Activated CD8-positive, alpha-beta T cell treated with anti-CD3 and anti-CD28 coated beads for 36 hours (primary cell): Measurements from ENCODE around the gene IFNA21. TPM values are rescaled to one million over a fixed set of nuclear protein-coding genes. Genes with fewer than 3 reads are reported as not detected.
A peak's percentile ranks its signal among the peaks of the same experiment; 100 is the strongest.

Experiments used
- ATAC-seq: fragments of 200-7000 bp; cut with Tn5 transposase; one replicate; pipeline ENCODE4 v1.10.0; 2021; ENCODE audit warnings: mild to moderate bottlenecking, moderate library complexity
- CTCF ChIA-PET: fragments of 350-600 bp; sonication (Branson Sonifier 250); formaldehyde crosslinking; loops from one replicate; lab custom pipeline; 2021; ENCODE audit warnings: antibody characterized with exemption; lab: Charles Lee
- POLR2A ChIA-PET: fragments of 350-600 bp; sonication (Branson Sonifier 250); formaldehyde crosslinking; loops from one replicate; lab custom pipeline; 2021; ENCODE audit warnings: antibody characterized with exemption; lab: Charles Lee
- DNase-seq: peaks from one replicate; pipeline ENCODE4 v3.0.0-alpha.2; 2020
- H3K27ac Mint-ChIP-seq: one replicate; pipeline ENCODE4 v1.8.0; 2021; ENCODE audit warnings: mild to moderate bottlenecking, mixed read lengths
- H3K27me3 Mint-ChIP-seq: one replicate; pipeline ENCODE4 v1.8.0; 2021; ENCODE audit warnings: mixed read lengths
- H3K36me3 Mint-ChIP-seq: one replicate; pipeline ENCODE4 v1.8.0; 2021; ENCODE audit warnings: low read depth, mixed read lengths
- H3K4me1 Mint-ChIP-seq: one replicate; pipeline ENCODE4 v1.8.0; 2021; ENCODE audit warnings: low read depth, mixed read lengths
- H3K4me3 Mint-ChIP-seq: one replicate; pipeline ENCODE4 v1.8.0; 2021; ENCODE audit warnings: mild to moderate bottlenecking, moderate library complexity, mixed read lengths
- H3K9me3 Mint-ChIP-seq: one replicate; pipeline ENCODE4 v1.8.0; 2021; ENCODE audit warnings: mixed read lengths
- intact Hi-C: fragments of 100-400 bp; cut with micrococcal nuclease; formaldehyde crosslinking; loops from one replicate; pipeline ENCODE4 v1.10.0; 2022
- total RNA-seq, 2 experiments: library from RNA; stranded (reverse); gene quantifications; one replicate each; pipeline ENCODE4 v1.2.3, GENCODE V29; 2021
- TF ChIP-seq, protein P1 (sequence below): fragments of 200-600 bp; IDR thresholded peaks from one replicate; pipeline ENCODE4 v1.8.0; 2022; ENCODE audit warnings: antibody characterized with exemption, mild to moderate bottlenecking

IFNA21 gene
- total RNA-seq, 2 experiments from 2014 or later = not detected

GRCh38 chr9:21155501-21155900, 11.0 kb downstream of the IFNA21 start:
- Mint-ChIP-seq H3K4me3 (no peak overlapping the region), H3K27ac (no peak overlapping the region), H3K4me1 (peaks cover 16% of the 10 kb centered on the region), H3K9me3 (no peaks in the 10 kb centered on the region), H3K36me3 (no peaks in the 10 kb centered on the region), H3K27me3 (no peaks in the 10 kb centered on the region)
- intact Hi-C loops = no loop called here
- DNase-seq (no peak), ATAC-seq (no peak)
- ChIA-PET POLR2A (no interaction called here), CTCF (interaction anchor here (1.1 to 1.9 kb wide), 2 partner anchors 40 to 174 kb away, joined by 3 to 10 read pairs; no protein-coding TSS in a partner anchor)
- TF ChIP-seq, protein P1, sequence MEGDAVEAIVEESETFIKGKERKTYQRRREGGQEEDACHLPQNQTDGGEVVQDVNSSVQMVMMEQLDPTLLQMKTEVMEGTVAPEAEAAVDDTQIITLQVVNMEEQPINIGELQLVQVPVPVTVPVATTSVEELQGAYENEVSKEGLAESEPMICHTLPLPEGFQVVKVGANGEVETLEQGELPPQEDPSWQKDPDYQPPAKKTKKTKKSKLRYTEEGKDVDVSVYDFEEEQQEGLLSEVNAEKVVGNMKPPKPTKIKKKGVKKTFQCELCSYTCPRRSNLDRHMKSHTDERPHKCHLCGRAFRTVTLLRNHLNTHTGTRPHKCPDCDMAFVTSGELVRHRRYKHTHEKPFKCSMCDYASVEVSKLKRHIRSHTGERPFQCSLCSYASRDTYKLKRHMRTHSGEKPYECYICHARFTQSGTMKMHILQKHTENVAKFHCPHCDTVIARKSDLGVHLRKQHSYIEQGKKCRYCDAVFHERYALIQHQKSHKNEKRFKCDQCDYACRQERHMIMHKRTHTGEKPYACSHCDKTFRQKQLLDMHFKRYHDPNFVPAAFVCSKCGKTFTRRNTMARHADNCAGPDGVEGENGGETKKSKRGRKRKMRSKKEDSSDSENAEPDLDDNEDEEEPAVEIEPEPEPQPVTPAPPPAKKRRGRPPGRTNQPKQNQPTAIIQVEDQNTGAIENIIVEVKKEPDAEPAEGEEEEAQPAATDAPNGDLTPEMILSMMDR = no peak

GRCh38 chr9:21154018-21154608, 12.3 kb downstream of the IFNA21 start:
- ATAC-seq (peak; percentile 67), DNase-seq (peak; percentile 15)
- H3K27me3 Mint-ChIP-seq = no peaks in the 10 kb centered on the region
- POLR2A ChIA-PET = no interaction called here
- intact Hi-C loops = no loop called here
- H3K9me3 Mint-ChIP-seq = peaks cover under 1% of the 10 kb centered on the region
- H3K27ac Mint-ChIP-seq = no peak overlapping the region
- H3K36me3 Mint-ChIP-seq = no peaks in the 10 kb centered on the region
- peaks cover 9% of the 10 kb centered on the region for H3K4me1 Mint-ChIP-seq
- TF ChIP-seq, protein P1 = peak; percentile 22
- H3K4me3 Mint-ChIP-seq = no peak overlapping the region
- CTCF ChIA-PET = interaction anchor here (0.8 to 1.9 kb wide), 6 partner anchors 14 to 166 kb away, joined by 3 to 7 read pairs (median 4); no protein-coding TSS in a partner anchor

DNA sequence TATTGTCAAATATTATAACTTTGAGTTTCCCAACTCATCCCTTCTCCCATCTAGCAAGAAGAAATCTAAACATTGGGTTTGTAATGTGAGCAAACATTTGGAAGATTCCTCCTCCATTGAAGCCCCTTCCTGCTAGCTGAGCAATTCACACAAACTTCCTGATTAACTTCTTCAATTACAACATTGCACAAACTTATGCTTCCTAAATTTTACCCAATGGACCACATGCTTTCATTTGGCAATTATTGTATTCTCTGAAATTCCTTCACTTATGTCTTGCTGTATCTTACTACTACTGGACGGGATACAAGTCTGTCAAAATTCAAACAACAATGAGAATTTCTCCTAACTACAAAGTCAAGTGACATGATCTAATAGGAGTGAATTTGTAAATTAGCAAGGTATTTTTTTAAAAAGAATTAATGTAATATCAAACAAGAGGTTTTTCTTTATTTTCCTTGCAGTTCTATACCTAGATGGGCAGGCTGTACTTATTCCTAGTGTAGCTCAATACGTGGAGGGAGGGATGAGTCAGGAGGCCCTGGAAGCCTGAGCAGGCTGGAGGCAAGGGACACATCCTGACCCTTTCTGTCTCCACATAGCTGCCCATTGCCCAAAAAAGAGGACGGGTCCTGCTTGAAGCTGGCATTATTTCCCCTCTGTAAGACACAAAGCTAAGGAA, 13.0 kb downstream of the IFNA21 start:
- ATAC-seq (no peak), DNase-seq (no peak)
- H3K36me3 Mint-ChIP-seq = no peaks in the 10 kb centered on the region
- H3K4me1 Mint-ChIP-seq = peaks cover 7% of the 10 kb centered on the region
- no peaks in the 10 kb centered on the region for H3K27me3 Mint-ChIP-seq
- ChIA-PET CTCF (interaction anchor here (0.8 to 1.9 kb wide), 6 partner anchors 15 to 167 kb away, joined by 3 to 7 read pairs (median 4); no protein-coding TSS in a partner anchor), POLR2A (no interaction called here)
- no peak overlapping the region for H3K27ac Mint-ChIP-seq
- H3K9me3 Mint-ChIP-seq = peaks cover 3% of the 10 kb centered on the region
- intact Hi-C loops = no loop called here
- TF ChIP-seq, protein P1 = no peak
- no peak overlapping the region for H3K4me3 Mint-ChIP-seq

GRCh38 chr9:21144603-21145002, 21.9 kb downstream of the IFNA21 start:
- peak overlapping the region; percentile 51 for H3K27ac Mint-ChIP-seq
- ChIA-PET CTCF (no interaction called here), POLR2A (no interaction called here)
- no peaks in the 10 kb centered on the region for H3K27me3 Mint-ChIP-seq
- intact Hi-C loops = no loop called here
- no peak for DNase-seq
- peaks cover 13% of the 10 kb centered on the region for H3K9me3 Mint-ChIP-seq
- peak; percentile 45 for ATAC-seq
- peaks cover 3% of the 10 kb centered on the region for H3K36me3 Mint-ChIP-seq
- H3K4me3 Mint-ChIP-seq = peak overlapping the region; percentile 16
- H3K4me1 Mint-ChIP-seq = peaks cover 20% of the 10 kb centered on the region
- TF ChIP-seq, protein P1 = no peak

- H3K36me3 Mint-ChIP-seq = no peaks in the 10 kb centered on the region
- H3K27me3 Mint-ChIP-seq = no peaks in the 10 kb centered on the region
- H3K9me3 Mint-ChIP-seq = no peaks in the 10 kb centered on the region
- ChIA-PET CTCF (interaction anchor here (0.8 to 1.8 kb wide), 3 partner anchors 9 to 53 kb away, joined by 3 to 6 read pairs (median 3); no protein-coding TSS in a partner anchor), POLR2A (no interaction called here)
- intact Hi-C loops = no loop called here
- TF ChIP-seq, protein P1 = no peak
- no peak within 1 kb of the TSS for H3K4me3 Mint-ChIP-seq
- no peak for ATAC-seq
- H3K27ac Mint-ChIP-seq = no peak within 1 kb of the TSS
- peaks cover 20% of the 10 kb centered on the region for H3K4me1 Mint-ChIP-seq
- no peak for DNase-seq
These were observed 25.0 kb downstream of the IFNA21 start, which contains the start of gene IFNW1 for GRCh38 chr9:21141427-21141882. TSS of gene IFNW1 (minus strand) at chr9:21141832. CDS start at chr9:21141570, 262 bp downstream.
